ENCODE data around the gene DPP10.

DNA sequence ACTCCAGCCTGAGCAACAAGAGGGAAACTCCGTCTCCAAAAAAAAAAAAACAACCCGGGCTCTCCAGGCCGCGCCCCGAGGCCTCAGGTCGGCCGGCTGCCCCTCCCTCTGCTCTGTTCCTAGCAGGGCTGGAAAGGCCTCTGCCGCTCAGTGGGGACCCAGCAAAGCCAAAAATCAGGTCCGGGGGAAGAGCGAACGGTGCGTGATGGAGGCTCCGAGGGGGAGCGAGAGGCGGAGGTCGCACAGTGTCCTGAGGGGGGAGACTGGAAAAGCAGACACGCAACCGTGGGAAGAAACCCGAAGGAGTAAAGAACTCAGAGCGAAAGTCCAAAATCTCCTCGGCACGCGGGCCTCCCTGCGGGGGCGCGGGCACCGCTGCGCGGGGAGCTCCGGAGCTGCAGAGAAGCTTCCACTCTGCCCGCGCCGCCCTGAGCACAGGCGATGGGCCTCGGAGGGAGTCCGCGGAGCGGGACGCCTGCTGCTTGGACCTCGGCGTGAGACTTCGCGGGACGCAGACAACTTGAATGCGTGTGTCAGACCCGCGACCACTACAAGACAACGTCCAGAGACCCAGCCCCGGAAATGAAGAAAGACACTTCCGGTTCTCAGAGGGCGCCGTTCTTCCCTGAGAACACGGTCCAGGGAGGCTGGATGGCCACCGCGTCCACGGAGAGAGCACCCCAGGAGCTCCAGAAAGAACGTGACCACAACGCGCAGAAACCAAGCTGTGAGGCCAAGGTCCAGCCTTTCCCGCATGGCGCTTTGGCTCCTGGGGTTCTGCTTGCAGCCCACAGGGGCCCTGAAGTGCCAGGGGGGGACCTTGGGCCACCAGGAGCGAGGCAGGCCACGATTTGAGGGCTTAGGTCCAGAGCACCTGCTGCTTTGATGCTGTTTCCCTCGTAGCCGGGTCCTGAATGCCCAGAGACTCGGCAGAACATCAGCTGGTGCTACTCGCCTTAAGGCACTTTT lies 219.8 kb downstream of the DPP10 start:
- TF ChIP-seq, protein P1, sequence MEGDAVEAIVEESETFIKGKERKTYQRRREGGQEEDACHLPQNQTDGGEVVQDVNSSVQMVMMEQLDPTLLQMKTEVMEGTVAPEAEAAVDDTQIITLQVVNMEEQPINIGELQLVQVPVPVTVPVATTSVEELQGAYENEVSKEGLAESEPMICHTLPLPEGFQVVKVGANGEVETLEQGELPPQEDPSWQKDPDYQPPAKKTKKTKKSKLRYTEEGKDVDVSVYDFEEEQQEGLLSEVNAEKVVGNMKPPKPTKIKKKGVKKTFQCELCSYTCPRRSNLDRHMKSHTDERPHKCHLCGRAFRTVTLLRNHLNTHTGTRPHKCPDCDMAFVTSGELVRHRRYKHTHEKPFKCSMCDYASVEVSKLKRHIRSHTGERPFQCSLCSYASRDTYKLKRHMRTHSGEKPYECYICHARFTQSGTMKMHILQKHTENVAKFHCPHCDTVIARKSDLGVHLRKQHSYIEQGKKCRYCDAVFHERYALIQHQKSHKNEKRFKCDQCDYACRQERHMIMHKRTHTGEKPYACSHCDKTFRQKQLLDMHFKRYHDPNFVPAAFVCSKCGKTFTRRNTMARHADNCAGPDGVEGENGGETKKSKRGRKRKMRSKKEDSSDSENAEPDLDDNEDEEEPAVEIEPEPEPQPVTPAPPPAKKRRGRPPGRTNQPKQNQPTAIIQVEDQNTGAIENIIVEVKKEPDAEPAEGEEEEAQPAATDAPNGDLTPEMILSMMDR (IDR thresholded peaks at IDR 0.05), result no peak
- no peak for TF ChIP-seq EZH2 (IDR thresholded peaks at IDR 0.05)

All from neural progenitor cell (in vitro differentiated cells).